SK-N-SH treated with all-trans-retinoic acid at 6 μM for 48 hours (cell line): Measurements from ENCODE around the gene RIPOR3.

Source experiments
- ATAC-seq: fragments of 200-7000 bp; cut with Tn5 transposase; 3 replicates; pipeline ENCODE4 v1.9.1; 2020; ENCODE audit warnings: mild to moderate bottlenecking, moderate library complexity
- ARNTL ChIP-seq: fragments of 450-650 bp; formaldehyde crosslinking; IDR thresholded peaks from 2 replicates; pipeline ENCODE4 v1.5.0; 2020; ENCODE audit warnings: low read depth, mild to moderate bottlenecking, moderate library complexity, borderline replicate concordance
- BACH2 ChIP-seq: fragments of 250-450 bp; sonication (Bioruptor Pico); IDR thresholded peaks from 2 replicates; pipeline ENCODE4 v1.9.0; 2021; ENCODE audit warnings: mild to moderate bottlenecking, borderline replicate concordance
- CREB5 ChIP-seq: fragments of 250-450 bp; sonication (Bioruptor Pico); IDR thresholded peaks from 2 replicates; pipeline ENCODE4 v1.5.1; 2020; ENCODE audit warnings: low read depth, mild to moderate bottlenecking, moderate library complexity
- CSDC2 ChIP-seq: fragments of 250-450 bp; sonication (Bioruptor Pico); IDR thresholded peaks from 2 replicates; pipeline ENCODE4 v1.5.0; 2020; ENCODE audit warnings: mild to moderate bottlenecking, moderate library complexity
- CSRNP3 ChIP-seq: fragments of 250-450 bp; sonication (Bioruptor Pico); IDR thresholded peaks from 2 replicates; pipeline ENCODE4 v1.5.1; 2021; ENCODE audit warnings: mild to moderate bottlenecking, moderate library complexity
- GLIS3 ChIP-seq: fragments of 250-450 bp; sonication (Bioruptor Pico); IDR thresholded peaks from 2 replicates; pipeline ENCODE4 v1.5.0; 2020; ENCODE audit warnings: mild to moderate bottlenecking, moderate library complexity
- ISL1 ChIP-seq: fragments of 250-450 bp; sonication (Bioruptor Pico); IDR thresholded peaks from 2 replicates; pipeline ENCODE4 v2.1.2; 2022; ENCODE audit warnings: mild to moderate bottlenecking, moderate library complexity
- OSR1 ChIP-seq: fragments of 250-450 bp; sonication (Bioruptor Pico); IDR thresholded peaks from 2 replicates; pipeline ENCODE4 v1.8.0; 2022; ENCODE audit warnings: moderate library complexity, mild to moderate bottlenecking, inconsistent platforms
- PATZ1 ChIP-seq: fragments of 250-450 bp; sonication (Bioruptor Pico); IDR thresholded peaks from 2 replicates; pipeline ENCODE4 v1.8.0; 2020; ENCODE audit warnings: mild to moderate bottlenecking, moderate library complexity, borderline replicate concordance
- POU6F1 ChIP-seq: fragments of 250-450 bp; sonication (Bioruptor Pico); IDR thresholded peaks from 2 replicates; pipeline ENCODE4 v1.8.0; 2021; ENCODE audit warnings: low read depth, mild to moderate bottlenecking, moderate library complexity, borderline replicate concordance
- PPARA ChIP-seq: fragments of 250-450 bp; sonication (Bioruptor Pico); IDR thresholded peaks from 2 replicates; pipeline ENCODE4 v1.5.0; 2020; ENCODE audit warnings: mild to moderate bottlenecking, borderline replicate concordance
- RARB ChIP-seq: fragments of 250-450 bp; sonication (Bioruptor Pico); IDR thresholded peaks from 2 replicates; pipeline ENCODE4 v1.8.0; 2021; ENCODE audit warnings: mild to moderate bottlenecking, moderate library complexity
- SNAI2 ChIP-seq: fragments of 250-450 bp; sonication (Bioruptor Pico); IDR thresholded peaks from 2 replicates; pipeline ENCODE4 v1.5.0; 2020; ENCODE audit warnings: mild to moderate bottlenecking, moderate library complexity
- TCF4 ChIP-seq: fragments of 250-450 bp; sonication (Bioruptor Pico); IDR thresholded peaks from 2 replicates; pipeline ENCODE4 v1.8.0; 2021; ENCODE audit warnings: mild to moderate bottlenecking, moderate library complexity, borderline replicate concordance
- TOX ChIP-seq: fragments of 250-450 bp; sonication (Bioruptor Pico); IDR thresholded peaks from 2 replicates; pipeline ENCODE4 v1.8.0; 2021; ENCODE audit warnings: mild to moderate bottlenecking, moderate library complexity, borderline replicate concordance
- TSHZ2 ChIP-seq: fragments of 250-450 bp; sonication (Bioruptor Pico); IDR thresholded peaks from 2 replicates; pipeline ENCODE4 v1.5.0; 2020; ENCODE audit warnings: mild to moderate bottlenecking, moderate library complexity
- ZC3H10 ChIP-seq: fragments of 250-450 bp; sonication (Bioruptor Pico); IDR thresholded peaks from 2 replicates; pipeline ENCODE4 v1.5.1; 2021; ENCODE audit warnings: mild to moderate bottlenecking, moderate library complexity
- ZFP3 ChIP-seq: fragments of 250-450 bp; sonication (Bioruptor Pico); IDR thresholded peaks from 2 replicates; pipeline ENCODE4 v1.5.0; 2020; ENCODE audit warnings: mild to moderate bottlenecking, moderate library complexity
- ZFP30 ChIP-seq: fragments of 450-650 bp; formaldehyde crosslinking; IDR thresholded peaks from 2 replicates; pipeline ENCODE4 v1.5.0; 2022; ENCODE audit warnings: mild to moderate bottlenecking, moderate library complexity
- ZNF70 ChIP-seq: fragments of 450-650 bp; formaldehyde crosslinking; IDR thresholded peaks from 2 replicates; pipeline ENCODE4 v1.5.0; 2020; ENCODE audit warnings: mild to moderate bottlenecking, moderate library complexity

Gene RIPOR3

GRCh38 chr20:50538276-50538675 is 153.1 kb downstream of the RIPOR3 start:
- TF ChIP-seq ISL1 (CRISPR knock-in tag) (no peak), TSHZ2 (CRISPR knock-in tag) (no peak), ZFP30 (CRISPR knock-in tag) (no peak), GLIS3 (CRISPR knock-in tag) (no peak), TOX (no peak), CREB5 (no peak), TCF4 (no peak), SNAI2 (CRISPR knock-in tag) (no peak), POU6F1 (CRISPR knock-in tag) (no peak), RARB (CRISPR knock-in tag) (no peak), CSDC2 (CRISPR knock-in tag) (no peak), ZFP3 (CRISPR knock-in tag) (no peak), ZC3H10 (CRISPR knock-in tag) (no peak)
- no peak for ATAC-seq

GRCh38 chr20:50537546-50538201 is 153.7 kb downstream of the RIPOR3 start:
- ATAC-seq = no peak
- no peak for TF ChIP-seq ISL1 (CRISPR knock-in tag)
- no peak for TF ChIP-seq ZNF70 (CRISPR knock-in tag)
- TF ChIP-seq CREB5 = no peak
- no peak for TF ChIP-seq GLIS3 (CRISPR knock-in tag)
- TF ChIP-seq ARNTL = no peak
- TF ChIP-seq PPARA = no peak
- TF ChIP-seq BACH2 (CRISPR knock-in tag) = no peak
- TF ChIP-seq ZFP3 (CRISPR knock-in tag) = no peak
- TF ChIP-seq TOX = no peak
- TF ChIP-seq OSR1 (CRISPR knock-in tag) = no peak
- no peak for TF ChIP-seq PATZ1 (CRISPR knock-in tag)
- no peak for TF ChIP-seq CSDC2 (CRISPR knock-in tag)
- TF ChIP-seq CSRNP3 (CRISPR knock-in tag) = no peak

GRCh38 chr20:50536333-50536732 is 155.0 kb downstream of the RIPOR3 start:
- no peak for ATAC-seq
- TF ChIP-seq ZC3H10 (CRISPR knock-in tag) (no peak), ISL1 (CRISPR knock-in tag) (0 out of 2 replicates have a peak, but pooled peaks have one; percentile 12)
